HepG2 (cell line): ENCODE measurements around the gene SERPINA3. TPM values are rescaled to one million over a fixed set of nuclear protein-coding genes. Genes with fewer than 3 reads are reported as not detected.

ENCODE experiments used
- ATM ChIP-seq: fragments of 450-650 bp; IDR thresholded peaks from 2 replicates; pipeline ENCODE4 v1.7.1; 2017; ENCODE audit warnings: mild to moderate bottlenecking, borderline replicate concordance
- DZIP1 ChIP-seq: sonication (generic); formaldehyde crosslinking; IDR thresholded peaks from 2 replicates; pipeline ENCODE4 v1.5.0; 2020; ENCODE audit warnings: mild to moderate bottlenecking, missing genetic modification reagents
- HHEX ChIP-seq: IDR thresholded peaks from 2 replicates; pipeline ENCODE4 v1.6.1; 2016; ENCODE audit warnings: control low read depth
- KAT7 ChIP-seq: IDR thresholded peaks from 2 replicates; pipeline ENCODE4 v1.6.1; 2018; ENCODE audit warnings: borderline replicate concordance, missing compliant biosample characterization
- KDM4B ChIP-seq: sonication (generic); formaldehyde crosslinking; IDR thresholded peaks from 2 replicates; pipeline ENCODE4 v1.4.0; 2020; ENCODE audit warnings: missing genetic modification reagents
- LCORL ChIP-seq, 2 experiments: fragments of 450-650 bp in 1 of 2; sonication (generic) in 1 of 2; formaldehyde crosslinking in 1 of 2; IDR thresholded peaks; 2 replicates each; pipeline versions ENCODE4 v1.5.0 to v1.6.1; 2017 to 2020; ENCODE audit warnings: antibody characterized with exemption in 1 of 2, missing genetic modification reagents in 1 of 2
- MAZ ChIP-seq, 2 experiments: sonication (generic) in 1 of 2; formaldehyde crosslinking in 1 of 2; IDR thresholded peaks; 2 replicates each; pipeline versions ENCODE4 v1.5.0 to v1.6.1; 2012 to 2020; ENCODE audit warnings: low read depth in 2 of 2, mild to moderate bottlenecking in 2 of 2, borderline replicate concordance in 1 of 2, improper control_type of control experiment in 1 of 2, low read length in 1 of 2, missing genetic modification reagents in 1 of 2, moderate library complexity in 1 of 2
- NAIF1 ChIP-seq: sonication (generic); formaldehyde crosslinking; IDR thresholded peaks from 2 replicates; pipeline ENCODE4 v1.5.0; 2020; ENCODE audit warnings: mild to moderate bottlenecking, missing genetic modification reagents, borderline replicate concordance
- RFXANK ChIP-seq: IDR thresholded peaks from 2 replicates; pipeline ENCODE4 v1.6.1; 2016
- ZMAT5 ChIP-seq: sonication (generic); formaldehyde crosslinking; IDR thresholded peaks from 2 replicates; pipeline ENCODE4 v1.5.0; 2020; ENCODE audit warnings: mild to moderate bottlenecking, low read depth, missing genetic modification reagents, borderline replicate concordance
- ZNF10 ChIP-seq: sonication (generic); formaldehyde crosslinking; IDR thresholded peaks from 2 replicates; pipeline ENCODE4 v1.4.0; 2020; ENCODE audit warnings: mild to moderate bottlenecking, low read depth, missing genetic modification reagents, borderline replicate concordance
- ZNF501 ChIP-seq: sonication (generic); formaldehyde crosslinking; IDR thresholded peaks from 2 replicates; pipeline ENCODE4 v1.5.1; 2020; ENCODE audit warnings: mild to moderate bottlenecking, moderate library complexity, missing genetic modification reagents
- polyA plus RNA-seq, 8 experiments: library from polyadenylated mRNA; depleted of rRNA in 3 of 8; stranded (reverse) in 7 of 8; unstranded in 1 of 8; fragments of >200 nt; fragmentation: Illumina TruSeq in 4 of 8; extraction: Trizol in 4 of 8; gene quantifications; 2 replicates each; pipeline versions ENCODE4 v1.2.1 to v1.2.3, GENCODE V29; 2011 to 2016; ENCODE audit warnings: low read depth in 4 of 8, missing spikeins in 1 of 8, mixed read lengths in 1 of 8; ENCODE audit not compliant: insufficient read depth in 1 of 8
- total RNA-seq, 5 experiments: library from RNA; depleted of rRNA; stranded (reverse); fragments of >200 nt; fragmentation: Illumina TruSeq; extraction: Trizol; gene quantifications; 2 replicates each; pipeline ENCODE4 v1.2.3, GENCODE V29; 2016; ENCODE audit warnings: low read depth in 1 of 5
- TF ChIP-seq, protein P1 (sequence below): sonication (generic); formaldehyde crosslinking; IDR thresholded peaks from 2 replicates; pipeline ENCODE4 v1.4.0; 2020; ENCODE audit warnings: missing genetic modification reagents, borderline replicate concordance
- TF ChIP-seq, protein P2 (sequence below): sonication (generic); formaldehyde crosslinking; conservative IDR thresholded peaks from 2 replicates; pipeline ENCODE4 v1.4.0; 2020; ENCODE audit warnings: missing genetic modification reagents
- TF ChIP-seq, protein P3 (sequence below): IDR thresholded peaks from 2 replicates; pipeline ENCODE4 v1.6.1; 2016; ENCODE audit warnings: control low read depth

Gene SERPINA3
- total and polyA plus RNA-seq, 2 of the 13 experiments (the other 11 are each of a cell fraction or from before 2014, with no cell fraction given), result 825 to 2,200 TPM

- TF ChIP-seq, protein P1, sequence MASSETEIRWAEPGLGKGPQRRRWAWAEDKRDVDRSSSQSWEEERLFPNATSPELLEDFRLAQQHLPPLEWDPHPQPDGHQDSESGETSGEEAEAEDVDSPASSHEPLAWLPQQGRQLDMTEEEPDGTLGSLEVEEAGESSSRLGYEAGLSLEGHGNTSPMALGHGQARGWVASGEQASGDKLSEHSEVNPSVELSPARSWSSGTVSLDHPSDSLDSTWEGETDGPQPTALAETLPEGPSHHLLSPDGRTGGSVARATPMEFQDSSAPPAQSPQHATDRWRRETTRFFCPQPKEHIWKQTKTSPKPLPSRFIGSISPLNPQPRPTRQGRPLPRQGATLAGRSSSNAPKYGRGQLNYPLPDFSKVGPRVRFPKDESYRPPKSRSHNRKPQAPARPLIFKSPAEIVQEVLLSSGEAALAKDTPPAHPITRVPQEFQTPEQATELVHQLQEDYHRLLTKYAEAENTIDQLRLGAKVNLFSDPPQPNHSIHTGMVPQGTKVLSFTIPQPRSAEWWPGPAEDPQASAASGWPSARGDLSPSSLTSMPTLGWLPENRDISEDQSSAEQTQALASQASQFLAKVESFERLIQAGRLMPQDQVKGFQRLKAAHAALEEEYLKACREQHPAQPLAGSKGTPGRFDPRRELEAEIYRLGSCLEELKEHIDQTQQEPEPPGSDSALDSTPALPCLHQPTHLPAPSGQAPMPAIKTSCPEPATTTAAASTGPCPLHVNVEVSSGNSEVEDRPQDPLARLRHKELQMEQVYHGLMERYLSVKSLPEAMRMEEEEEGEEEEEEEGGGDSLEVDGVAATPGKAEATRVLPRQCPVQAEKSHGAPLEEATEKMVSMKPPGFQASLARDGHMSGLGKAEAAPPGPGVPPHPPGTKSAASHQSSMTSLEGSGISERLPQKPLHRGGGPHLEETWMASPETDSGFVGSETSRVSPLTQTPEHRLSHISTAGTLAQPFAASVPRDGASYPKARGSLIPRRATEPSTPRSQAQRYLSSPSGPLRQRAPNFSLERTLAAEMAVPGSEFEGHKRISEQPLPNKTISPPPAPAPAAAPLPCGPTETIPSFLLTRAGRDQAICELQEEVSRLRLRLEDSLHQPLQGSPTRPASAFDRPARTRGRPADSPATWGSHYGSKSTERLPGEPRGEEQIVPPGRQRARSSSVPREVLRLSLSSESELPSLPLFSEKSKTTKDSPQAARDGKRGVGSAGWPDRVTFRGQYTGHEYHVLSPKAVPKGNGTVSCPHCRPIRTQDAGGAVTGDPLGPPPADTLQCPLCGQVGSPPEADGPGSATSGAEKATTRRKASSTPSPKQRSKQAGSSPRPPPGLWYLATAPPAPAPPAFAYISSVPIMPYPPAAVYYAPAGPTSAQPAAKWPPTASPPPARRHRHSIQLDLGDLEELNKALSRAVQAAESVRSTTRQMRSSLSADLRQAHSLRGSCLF (CRISPR knock-in tag), result no peak
- TF ChIP-seq NAIF1 (CRISPR knock-in tag) (no peak), LCORL (IDR thresholded peaks at IDR 0.05) (no peak), LCORL (CRISPR knock-in tag; IDR thresholded peaks at IDR 0.05) (no peak), ZMAT5 (CRISPR knock-in tag) (no peak), RFXANK (no peak), HHEX (no peak), DZIP1 (CRISPR knock-in tag) (no peak), ATM (no peak), KDM4B (0 out of 2 replicates have a peak, but pooled peaks have one; percentile 24), ZNF10 (CRISPR knock-in tag) (no peak), ZNF501 (CRISPR knock-in tag) (peak; percentile 49; the same call in 1 of the 2 replicates), KAT7 (CRISPR knock-in tag) (no peak), MAZ (IDR thresholded peaks at IDR 0.05; ENCODE audit: borderline replicate concordance, low read depth, low read length) (no peak), MAZ (CRISPR knock-in tag; IDR thresholded peaks at IDR 0.05; ENCODE audit: low read depth) (0 out of 2 replicates have a peak, but pooled peaks have one; percentile 24)
- TF ChIP-seq, protein P2, sequence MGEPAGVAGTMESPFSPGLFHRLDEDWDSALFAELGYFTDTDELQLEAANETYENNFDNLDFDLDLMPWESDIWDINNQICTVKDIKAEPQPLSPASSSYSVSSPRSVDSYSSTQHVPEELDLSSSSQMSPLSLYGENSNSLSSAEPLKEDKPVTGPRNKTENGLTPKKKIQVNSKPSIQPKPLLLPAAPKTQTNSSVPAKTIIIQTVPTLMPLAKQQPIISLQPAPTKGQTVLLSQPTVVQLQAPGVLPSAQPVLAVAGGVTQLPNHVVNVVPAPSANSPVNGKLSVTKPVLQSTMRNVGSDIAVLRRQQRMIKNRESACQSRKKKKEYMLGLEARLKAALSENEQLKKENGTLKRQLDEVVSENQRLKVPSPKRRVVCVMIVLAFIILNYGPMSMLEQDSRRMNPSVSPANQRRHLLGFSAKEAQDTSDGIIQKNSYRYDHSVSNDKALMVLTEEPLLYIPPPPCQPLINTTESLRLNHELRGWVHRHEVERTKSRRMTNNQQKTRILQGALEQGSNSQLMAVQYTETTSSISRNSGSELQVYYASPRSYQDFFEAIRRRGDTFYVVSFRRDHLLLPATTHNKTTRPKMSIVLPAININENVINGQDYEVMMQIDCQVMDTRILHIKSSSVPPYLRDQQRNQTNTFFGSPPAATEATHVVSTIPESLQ (CRISPR knock-in tag), result no peak
- TF ChIP-seq, protein P3, sequence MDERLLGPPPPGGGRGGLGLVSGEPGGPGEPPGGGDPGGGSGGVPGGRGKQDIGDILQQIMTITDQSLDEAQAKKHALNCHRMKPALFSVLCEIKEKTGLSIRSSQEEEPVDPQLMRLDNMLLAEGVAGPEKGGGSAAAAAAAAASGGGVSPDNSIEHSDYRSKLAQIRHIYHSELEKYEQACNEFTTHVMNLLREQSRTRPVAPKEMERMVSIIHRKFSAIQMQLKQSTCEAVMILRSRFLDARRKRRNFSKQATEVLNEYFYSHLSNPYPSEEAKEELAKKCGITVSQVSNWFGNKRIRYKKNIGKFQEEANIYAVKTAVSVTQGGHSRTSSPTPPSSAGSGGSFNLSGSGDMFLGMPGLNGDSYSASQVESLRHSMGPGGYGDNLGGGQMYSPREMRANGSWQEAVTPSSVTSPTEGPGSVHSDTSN (CRISPR knock-in tag), result no peak
Measured at GRCh38 chr14:94654071-94654861, 42.1 kb downstream of the SERPINA3 start (continued).
